ENCODE data around the gene ENPP5.

DNA sequence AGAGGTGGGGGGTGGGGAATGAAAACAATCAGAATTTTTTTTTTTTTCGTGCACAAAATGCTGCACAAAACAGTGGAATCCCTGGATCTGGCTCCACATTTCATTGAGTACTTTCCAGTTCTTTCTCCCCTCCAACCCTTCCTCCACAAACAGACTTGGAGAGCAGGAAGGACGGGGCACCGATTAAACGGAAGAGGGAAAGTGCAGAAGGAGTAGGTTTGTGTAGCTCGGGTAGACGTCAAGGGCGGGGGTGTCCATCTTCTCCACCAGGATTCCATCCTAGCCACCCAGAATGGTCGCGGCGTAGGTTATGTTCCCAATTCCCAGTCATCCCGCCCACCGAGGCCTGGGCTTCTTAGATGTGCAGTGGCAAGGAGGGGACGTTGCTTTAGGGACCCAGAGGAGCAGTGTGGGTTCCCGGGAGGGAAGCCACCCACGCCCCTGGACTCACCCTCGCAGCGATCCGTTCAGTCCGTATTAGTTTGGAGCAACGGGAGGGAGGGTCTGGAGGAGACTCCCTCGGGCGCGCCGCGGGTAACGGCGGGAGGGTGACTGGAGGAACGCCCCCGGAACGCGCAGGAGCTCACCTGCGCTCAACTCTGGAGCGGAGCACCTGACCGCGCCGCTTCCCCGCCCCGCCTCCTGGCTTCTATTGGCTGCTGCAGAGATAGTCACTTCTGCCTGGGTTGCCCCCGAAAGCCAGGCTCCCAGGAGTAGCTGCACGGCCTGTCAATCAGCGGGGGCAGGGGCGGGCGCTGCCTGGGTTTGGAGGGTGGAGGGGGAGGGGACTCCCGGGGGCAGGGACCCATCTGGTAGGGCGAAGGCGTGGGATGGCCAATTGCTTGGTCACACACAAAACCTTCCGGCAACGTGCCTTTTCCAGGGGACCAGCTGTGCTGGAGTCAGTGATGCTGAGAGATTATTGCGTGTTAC lies at the start of gene ENPP5:
- no peak for TF ChIP-seq YY1 (IDR thresholded peaks at IDR 0.05; ENCODE audit: insufficient read depth, insufficient read length)
- TF ChIP-seq SUZ12 (IDR thresholded peaks at IDR 0.05; ENCODE audit: extremely low read depth, insufficient read depth, insufficient read length): no peak

Data from NT2/D1 (cell line).